HCEC 1CT (cell line): Measurements from ENCODE around the gene DHX16.
"Not testable (repeated sequence)": the region's sequence is repeated elsewhere in the genome, so short reads cannot be mapped to it uniquely, and the experiment has no call there.

Source experiments
- DNase-seq: peaks from one replicate; pipeline ENCODE4 v3.0.0-alpha.2; 2017

The DHX16 gene

GRCh38 chr6:30678964-30679726, 6.3 kb upstream of the DHX16 start:
- DNase-seq = peak; percentile 66

- DNase-seq = no peak
Measured at GRCh38 chr6:30676660-30677285, 4.0 kb upstream of the DHX16 start.

DNA sequence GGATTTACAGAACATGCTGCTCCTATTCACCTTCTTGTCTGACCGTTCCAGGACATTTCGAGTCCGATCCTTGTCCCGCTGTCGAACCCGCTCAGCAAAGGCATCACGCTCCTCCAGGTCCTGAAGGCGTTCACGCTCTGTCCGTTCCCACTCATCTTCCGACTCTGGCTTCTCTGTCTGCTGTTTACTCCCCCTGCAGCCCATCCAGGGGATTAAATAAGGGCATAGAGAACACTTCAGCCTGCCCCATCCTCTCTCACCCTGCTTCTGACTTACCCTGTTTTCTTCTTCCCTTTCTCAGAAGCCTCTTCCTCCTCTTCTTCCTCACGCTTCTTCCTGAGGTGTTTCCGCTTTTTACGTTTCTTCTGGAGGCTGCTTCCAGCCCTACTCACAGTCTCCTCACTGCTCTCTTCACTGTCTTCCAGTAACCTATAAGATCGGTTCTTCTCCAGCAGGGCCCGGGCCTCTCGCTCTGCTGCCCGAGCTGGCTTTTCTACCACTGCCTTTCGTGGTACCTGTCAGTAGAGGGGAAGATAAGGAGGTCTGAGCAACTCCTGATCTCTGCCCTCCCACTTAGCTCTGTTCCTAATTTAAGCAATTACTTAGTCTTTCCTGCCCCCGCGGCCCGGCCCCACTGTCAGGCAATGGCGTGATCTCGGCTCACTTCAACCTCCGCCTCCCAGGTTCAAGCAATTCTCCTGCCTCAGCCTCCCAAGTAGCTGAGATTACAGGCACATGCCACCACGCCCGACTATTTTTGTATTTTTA, 1.9 kb downstream of the DHX16 start:
- no peak for DNase-seq

DNA sequence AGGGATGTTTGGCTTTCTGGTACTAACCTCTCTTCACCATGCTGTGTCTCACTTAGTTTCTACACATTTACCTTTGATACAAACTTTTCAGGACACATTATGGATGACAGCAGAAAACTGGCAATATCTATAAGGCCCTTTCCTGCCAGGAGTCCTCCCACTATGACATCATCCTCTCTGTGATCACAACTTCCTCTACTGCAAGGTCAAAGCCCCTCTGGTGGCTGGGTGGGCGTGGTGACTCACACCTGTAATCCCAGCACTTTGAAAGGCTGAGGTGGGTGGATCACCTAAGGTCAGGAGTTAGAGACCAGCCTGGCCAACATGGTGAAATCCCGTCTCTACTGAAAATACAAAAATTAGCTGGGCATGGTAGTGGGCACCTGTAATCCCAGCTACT, 6.5 kb downstream of the DHX16 start:
- DNase-seq = not testable (repeated sequence)

DNA sequence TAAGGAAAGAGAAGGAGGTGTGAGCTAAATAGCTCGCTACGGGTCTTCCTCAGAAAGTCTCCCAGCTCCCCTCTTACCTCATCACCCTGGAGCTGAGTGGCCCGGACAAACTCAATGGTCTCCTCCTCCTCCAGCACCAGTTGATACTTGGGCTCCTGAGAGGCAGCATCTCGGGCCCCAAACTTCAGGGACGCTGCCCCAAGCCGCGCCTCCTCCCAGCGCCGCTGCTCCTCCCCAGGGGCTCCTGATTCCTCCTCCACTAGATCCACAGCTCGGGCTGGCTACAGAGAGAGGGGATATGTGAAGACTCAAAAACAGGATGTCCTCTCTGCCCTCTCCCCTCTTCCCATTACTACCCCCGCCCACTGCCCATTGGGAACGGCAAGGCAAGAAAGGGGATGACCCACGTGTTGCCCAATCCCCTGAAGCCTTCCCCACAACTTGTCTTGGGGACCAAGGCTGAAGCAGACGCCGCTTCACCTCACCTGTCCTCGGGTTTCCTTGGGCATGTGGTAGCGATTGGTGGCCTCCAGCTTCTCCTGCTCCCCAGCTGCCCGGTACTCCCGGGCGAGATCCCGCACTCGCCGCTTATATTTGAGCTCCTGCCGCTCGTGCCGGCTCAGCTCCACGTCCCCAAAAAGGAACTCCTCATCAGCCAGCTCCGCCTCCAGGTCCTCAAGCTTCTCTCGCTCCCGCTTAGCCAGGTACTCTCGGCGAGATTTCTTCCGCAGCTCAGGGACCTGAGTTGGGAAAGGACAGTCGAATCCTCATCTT, 7.6 kb downstream of the DHX16 start:
- no peak for DNase-seq

- DNase-seq = not testable (repeated sequence)
Measured at GRCh38 chr6:30657922-30658321, 14.9 kb downstream of the DHX16 start.

- DNase-seq = no peak
Measured at GRCh38 chr6:30657454-30657853, 15.4 kb downstream of the DHX16 start.

- no peak for DNase-seq
Measured at GRCh38 chr6:30656513-30656912, 16.3 kb downstream of the DHX16 start.

DNA sequence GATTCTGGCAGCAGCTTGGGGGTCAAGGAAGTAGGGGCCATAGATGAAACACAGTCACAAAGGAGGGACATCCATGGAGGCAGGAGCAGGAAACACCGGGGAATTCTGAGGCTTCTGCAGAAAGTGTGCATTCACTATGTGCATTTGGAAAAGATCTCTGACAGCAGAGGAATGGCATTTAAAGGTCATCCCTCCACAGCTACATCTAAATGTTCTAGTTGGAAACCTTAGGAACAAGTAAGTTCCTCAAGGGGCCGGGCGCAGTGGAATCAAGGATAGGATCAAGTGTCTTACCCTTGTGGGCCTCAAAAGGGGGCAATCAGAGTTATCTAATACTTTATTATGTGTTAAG, 17.1 kb downstream of the DHX16 start:
- no peak for DNase-seq

DNA sequence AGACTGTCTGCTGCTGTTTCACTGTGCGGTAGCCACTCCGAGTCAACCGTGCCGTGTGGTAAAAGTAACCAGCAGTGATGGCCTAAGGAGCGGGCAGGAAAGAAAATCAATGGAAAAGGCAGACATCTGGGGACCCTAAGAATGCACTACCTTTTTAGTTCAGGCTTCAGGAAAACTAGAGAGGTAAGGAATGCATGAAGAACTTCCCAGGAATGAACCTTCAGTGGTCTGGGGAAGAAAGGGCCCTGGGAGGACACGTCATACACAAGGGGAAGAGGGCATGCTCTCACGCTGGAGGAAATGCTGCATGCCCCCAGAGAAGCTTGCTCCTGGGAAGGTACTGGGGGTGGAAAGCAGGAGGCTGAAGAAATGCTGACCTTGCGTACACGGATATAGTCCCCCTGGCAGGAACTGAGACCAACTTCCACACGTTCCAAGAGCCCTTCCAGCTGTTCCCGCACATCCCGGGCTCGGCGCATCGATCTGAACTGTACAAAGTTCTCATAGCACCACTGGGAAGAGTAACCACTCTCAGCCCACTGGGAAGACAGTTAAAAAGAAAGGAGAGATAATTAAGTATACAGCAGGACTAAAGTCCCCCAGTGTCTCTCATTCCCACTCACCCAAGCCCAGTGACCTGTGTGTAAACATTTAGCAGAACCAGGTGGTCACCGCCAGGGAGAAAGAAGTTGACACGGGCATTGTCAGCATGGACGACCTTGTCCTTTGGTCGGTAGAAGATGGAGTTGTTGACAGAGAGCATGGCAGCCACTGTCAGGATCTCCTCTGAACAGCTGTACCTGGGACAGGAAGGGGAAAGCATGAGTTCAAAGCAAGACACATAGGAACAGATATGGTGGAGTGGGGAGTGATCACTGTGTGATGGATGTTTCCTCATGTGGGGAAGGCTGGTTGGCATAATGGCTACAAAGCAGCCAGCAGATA, 17.7 kb downstream of the DHX16 start:
- no peak for DNase-seq

- DNase-seq = no peak
Measured at GRCh38 chr6:30651143-30651542, 21.7 kb downstream of the DHX16 start.

DNA sequence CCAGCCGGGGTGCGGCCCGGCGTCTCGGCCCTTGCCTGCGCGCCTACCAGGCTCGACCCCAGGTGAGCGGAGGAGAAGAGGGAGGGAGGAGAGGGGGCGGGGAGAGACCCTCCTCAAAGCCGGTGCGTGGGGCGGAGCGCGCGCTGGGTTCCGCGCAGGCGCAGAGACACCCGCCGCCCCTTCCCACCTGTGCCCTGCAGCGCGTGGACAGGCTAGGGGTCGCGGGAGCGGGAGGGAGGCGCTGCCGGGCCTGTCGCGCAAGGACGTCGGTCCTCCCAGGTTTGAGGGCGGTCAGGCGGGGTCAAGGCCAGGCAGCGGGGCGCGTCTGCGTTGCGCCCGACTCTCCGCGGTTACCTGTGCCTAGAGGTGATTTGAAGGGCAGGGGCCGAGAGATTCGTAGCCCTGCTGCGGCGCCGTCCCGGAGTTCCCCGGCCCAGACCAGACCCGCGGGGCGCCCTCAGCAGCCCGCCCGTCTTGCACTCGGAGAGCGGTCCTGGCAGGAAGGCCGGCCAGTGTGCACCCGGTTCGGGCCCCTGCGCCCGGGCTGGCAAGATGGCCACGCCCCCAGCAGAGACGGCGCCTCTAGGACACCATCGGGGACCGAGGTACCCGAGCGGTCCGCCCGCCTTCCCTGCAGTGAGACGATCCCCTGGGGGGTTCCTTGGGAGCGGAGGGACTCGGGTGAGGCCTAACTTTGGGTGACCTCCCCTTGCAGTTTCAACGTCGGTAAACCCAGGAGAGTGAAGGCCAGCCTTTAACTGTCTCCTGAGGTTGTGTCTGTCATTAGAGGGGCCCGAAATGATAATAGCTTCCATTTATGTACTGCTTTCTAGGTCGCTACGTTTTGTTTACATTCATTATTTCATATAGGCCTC, 25.3 kb downstream of the DHX16 start:
- DNase-seq = peak; percentile 49

DNA sequence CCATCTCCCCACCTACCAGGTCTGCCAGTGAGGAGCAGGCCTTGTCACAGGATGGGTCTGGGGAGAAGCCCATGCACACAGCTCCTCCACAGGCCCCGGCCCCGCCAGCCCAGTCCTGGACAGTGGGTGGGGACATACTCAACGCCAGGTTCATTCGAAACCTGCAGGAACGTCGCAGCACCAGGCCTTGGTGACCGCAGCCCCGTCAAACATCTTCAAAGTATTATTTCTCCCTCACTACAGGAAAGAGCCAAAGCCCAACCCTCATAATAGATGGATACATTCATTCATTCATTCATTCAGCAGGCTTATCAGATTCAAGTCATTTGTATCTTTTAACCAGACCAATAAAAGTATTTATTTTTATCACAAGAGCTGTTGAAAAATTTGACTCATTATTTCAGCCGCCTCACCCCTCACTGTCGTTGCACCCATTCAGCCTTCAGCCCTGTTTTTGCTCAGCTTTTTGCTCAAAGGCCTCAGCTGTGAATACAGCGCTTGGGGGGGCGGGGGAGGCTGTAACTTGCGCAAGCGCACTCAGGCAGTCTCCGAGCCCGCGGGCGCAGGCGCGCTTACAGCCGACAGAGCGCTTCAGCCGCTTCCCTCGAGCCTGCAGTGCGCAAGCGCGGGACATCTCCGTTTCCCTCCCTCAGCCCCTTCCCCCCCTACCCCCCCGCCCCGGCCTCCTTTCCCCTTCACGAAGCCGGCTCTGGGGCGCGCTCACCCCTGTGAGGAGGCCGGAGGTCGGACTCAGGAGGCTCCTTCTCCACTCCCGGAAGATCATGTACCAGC, 26.2 kb downstream of the DHX16 start, which contains the start of gene C6orf136:
TSS of gene C6orf136 (plus strand) at position 684 of the 792 bp plus-strand sequence. CDS start at position 783, 99 bp downstream.
- peak; percentile 87 for DNase-seq

DNA sequence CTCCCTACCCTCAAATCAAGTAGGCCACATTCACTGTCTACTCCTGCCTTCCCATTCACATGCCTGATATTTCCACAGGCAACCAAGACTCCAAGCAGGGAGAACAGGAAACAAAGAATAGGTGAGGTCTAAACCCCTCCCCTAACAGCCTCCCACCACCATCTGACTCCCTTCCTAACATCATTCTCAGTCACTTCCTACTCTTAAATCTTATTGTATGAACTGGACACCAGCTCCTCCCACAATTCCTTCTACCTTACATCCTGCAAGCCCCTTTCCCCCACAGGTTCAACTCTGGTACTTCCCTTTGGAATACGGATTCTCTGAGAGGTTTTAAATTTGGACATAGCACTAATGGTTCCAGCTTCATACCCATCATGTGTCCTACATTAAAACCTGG, 26.8 kb downstream of the DHX16 start:
- no peak for DNase-seq

DNA sequence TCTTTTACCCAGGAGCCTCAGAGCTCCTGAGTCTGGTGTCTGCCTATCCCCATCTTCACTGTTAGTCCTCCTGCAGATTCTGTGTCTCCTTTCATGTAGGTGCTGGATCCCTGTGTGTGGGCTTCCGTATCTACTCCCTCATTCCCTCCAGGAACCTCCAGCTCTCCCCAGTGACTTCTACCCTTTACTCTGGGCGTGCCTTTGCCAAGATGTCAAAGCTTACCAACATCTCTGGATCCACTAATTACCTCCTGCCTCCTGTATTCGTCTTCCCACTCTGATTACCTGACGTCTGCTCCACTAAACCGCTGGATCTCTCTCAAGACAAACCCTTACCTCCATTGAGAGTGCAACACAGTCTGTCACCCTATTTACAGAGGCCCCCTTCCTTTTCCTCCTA, 28.0 kb downstream of the DHX16 start:
- DNase-seq = no peak

- no peak for DNase-seq
Measured at GRCh38 chr6:30643656-30644055, 29.1 kb downstream of the DHX16 start.

DNA sequence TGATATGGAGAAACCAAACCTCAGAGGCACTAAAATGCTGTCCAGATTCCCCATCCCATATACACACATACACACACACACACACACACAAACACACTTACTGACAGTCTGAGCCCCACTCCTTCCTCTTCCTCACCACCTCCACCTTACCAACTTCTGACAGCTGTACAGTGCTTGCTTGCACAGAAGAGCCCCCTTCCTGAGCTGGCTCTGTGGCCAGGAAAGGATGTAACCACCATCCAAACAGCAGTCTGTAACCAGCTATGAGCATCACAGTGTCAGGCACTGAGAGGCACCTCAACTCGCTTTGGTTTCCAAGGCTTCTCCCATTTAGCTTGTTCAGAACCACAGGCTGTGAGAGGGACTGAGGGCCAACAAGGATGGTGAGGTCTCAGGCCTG, 31.8 kb downstream of the DHX16 start:
- no peak for DNase-seq

DNA sequence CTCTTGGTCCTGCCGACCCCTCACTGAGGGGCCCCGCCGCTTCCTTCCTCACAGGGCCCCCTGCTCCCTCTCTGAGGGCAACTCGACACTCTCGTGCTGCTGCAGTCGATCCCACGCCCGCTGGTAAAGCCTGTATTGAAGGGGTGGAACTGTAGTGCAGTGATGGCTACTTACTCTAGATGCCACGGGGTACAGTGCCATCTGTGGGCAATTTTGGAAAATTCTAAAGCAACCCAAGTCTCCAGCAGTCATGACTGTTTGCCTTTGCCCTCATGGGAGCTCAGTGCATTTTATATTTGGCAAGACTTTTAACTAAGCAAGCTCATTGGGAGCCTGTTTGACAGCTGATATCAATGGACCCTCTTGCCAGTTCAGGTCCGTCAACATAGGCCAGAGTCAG, 32.3 kb downstream of the DHX16 start:
- DNase-seq = no peak

GRCh38 chr6:30635834-30636233, 37.0 kb downstream of the DHX16 start:
- no peak for DNase-seq
